H7 (cell line): ENCODE measurements around the gene SEC24D. TPM values are rescaled to one million over a fixed set of nuclear protein-coding genes. Genes with fewer than 3 reads are reported as not detected.
"Not testable (repeated sequence)": the region's sequence is repeated elsewhere in the genome, so short reads cannot be mapped to it uniquely, and the experiment has no call there.

Experiments used
- DNase-seq: peaks from one replicate; pipeline ENCODE4 v3.0.0; 2012
- H3K27me3 ChIP-seq: 2 replicates; pipeline ENCODE4 v1.6.0; 2011; ENCODE audit warnings: mild to moderate bottlenecking, low read length; ENCODE audit not compliant: control insufficient read depth, insufficient read depth
- H3K36me3 ChIP-seq: replicated peaks from 2 replicates; pipeline ENCODE4 v1.5.1; 2011; ENCODE audit warnings: low read length; ENCODE audit not compliant: control insufficient read depth, insufficient read depth
- H3K4me3 ChIP-seq: 2 replicates; pipeline ENCODE4 v1.5.1; 2011; ENCODE audit warnings: low read depth, mild to moderate bottlenecking, control low read depth, low read length, moderate library complexity; ENCODE audit not compliant: insufficient read depth
- total RNA-seq: library from RNA; depleted of rRNA; stranded (reverse); fragments of >200 nt; shearing (Covaris generic); gene quantifications from 2 replicates; pipeline ENCODE4 v1.2.3, GENCODE V29; 2014; rRNA removed

The SEC24D gene, protein sequence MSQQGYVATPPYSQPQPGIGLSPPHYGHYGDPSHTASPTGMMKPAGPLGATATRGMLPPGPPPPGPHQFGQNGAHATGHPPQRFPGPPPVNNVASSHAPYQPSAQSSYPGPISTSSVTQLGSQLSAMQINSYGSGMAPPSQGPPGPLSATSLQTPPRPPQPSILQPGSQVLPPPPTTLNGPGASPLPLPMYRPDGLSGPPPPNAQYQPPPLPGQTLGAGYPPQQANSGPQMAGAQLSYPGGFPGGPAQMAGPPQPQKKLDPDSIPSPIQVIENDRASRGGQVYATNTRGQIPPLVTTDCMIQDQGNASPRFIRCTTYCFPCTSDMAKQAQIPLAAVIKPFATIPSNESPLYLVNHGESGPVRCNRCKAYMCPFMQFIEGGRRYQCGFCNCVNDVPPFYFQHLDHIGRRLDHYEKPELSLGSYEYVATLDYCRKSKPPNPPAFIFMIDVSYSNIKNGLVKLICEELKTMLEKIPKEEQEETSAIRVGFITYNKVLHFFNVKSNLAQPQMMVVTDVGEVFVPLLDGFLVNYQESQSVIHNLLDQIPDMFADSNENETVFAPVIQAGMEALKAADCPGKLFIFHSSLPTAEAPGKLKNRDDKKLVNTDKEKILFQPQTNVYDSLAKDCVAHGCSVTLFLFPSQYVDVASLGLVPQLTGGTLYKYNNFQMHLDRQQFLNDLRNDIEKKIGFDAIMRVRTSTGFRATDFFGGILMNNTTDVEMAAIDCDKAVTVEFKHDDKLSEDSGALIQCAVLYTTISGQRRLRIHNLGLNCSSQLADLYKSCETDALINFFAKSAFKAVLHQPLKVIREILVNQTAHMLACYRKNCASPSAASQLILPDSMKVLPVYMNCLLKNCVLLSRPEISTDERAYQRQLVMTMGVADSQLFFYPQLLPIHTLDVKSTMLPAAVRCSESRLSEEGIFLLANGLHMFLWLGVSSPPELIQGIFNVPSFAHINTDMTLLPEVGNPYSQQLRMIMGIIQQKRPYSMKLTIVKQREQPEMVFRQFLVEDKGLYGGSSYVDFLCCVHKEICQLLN
- 39.4 and 42.8 TPM in 2 replicates for total RNA-seq

GRCh38 chr4:118835571-118836300, at the start of gene SEC24D:
Gene SEC24D, minus strand, starts transcription at chr4:118836126. Its CDS starts 2,430 bp downstream, at chr4:118833696.
- Histone ChIP-seq H3K36me3 (peaks cover 11% of the 10 kb centered on the region), H3K27me3 (no peaks in the 10 kb centered on the region), H3K4me3 (peak within 1 kb of the TSS; percentile 98)
- DNase-seq, result peak; percentile 98

DNA sequence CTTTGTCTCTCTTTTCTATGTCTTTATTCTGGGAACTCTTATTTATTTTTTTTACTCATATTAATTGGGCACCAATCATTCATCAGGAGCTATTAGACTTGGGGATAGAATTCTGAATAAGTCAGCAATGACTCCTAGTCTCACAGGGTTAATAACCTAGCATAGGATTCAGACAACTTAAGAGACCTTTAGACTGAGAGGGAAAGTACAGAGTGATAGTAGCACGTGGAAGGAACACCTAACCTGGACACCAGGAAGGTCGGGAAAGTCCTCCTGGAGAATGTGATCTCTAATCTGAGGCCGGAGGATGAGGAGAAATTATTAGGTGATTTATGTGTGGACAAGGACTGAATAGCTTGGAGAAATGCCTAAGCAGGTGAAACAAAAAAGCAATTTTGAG, 48.8 kb upstream of the SEC24D start:
- Histone ChIP-seq H3K36me3 (no peaks in the 10 kb centered on the region), H3K4me3 (no peak overlapping the region), H3K27me3 (peaks cover 2% of the 10 kb centered on the region)
- no peak for DNase-seq

DNA sequence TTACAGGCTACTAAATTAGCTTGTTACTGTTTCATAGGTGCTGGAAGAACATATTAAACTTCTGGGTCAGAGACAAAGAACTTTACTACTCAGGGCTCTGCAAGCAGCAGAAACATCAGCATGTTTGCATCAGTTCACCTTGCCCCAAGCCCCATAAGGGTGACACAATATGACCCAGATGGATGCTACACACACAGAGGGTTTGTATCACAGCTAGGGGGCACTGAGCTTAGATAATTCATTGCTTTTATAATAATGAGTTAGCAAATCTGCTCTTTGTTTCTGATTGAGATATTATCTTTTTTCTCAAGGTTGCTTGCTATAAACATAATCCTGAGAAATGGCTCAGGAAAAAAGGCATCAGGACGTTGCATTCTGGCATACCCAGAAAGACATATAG, 47.9 kb upstream of the SEC24D start:
- Histone ChIP-seq H3K4me3 (no peak overlapping the region), H3K27me3 (no peaks in the 10 kb centered on the region; the same call in 1 of the 2 replicates), H3K36me3 (no peaks in the 10 kb centered on the region)
- no peak for DNase-seq

DNA sequence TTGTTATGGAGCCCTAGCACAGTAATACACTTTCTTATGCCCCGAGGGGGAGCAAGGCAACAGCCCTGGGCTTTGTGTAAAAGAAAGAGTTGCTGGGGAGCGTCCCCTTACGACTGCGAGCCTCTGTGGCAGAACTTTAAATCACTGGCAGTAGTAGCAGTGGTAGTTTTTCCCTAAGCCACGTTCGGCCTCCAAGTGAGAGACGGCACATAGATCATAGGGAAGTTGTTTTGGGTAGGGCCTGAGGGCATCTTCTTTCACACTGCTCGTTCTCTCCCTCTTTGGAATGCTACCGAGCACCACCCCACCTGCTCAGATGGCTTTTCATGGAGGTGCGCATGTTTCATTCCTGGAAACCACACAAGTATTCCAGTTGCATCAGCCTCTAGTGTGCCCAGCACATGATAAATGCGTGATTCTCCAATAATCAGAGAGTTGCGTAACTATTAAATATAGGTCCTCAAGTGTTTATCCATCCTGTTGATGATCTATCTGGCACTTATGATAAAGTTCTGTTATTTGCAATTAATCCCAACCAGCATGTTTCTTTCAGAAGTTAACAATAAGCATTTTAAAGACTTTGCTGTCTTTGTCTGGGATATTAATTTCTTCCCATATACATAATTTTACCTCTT, 45.7 kb upstream of the SEC24D start:
- no peaks in the 10 kb centered on the region for H3K36me3 ChIP-seq
- peak; percentile 10 for DNase-seq

DNA sequence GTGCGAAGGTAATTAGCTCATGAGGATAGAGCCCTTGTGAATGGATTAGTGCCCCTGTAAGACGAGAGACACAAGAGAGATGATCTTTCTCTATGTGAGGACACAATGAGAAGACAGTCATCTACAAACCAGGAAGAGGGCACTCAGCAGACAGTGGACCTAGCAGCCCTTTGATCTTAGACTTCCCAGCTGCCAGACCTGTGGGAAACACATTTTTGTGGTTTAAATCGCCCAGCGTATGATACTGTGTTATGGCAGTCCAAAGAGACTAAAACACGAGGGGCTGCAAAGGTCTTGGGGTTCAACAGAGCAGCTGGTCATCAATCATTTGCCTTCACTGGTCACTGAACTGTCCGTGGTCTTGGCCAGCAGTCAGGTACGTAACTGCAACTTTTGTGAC, 43.5 kb upstream of the SEC24D start:
- Histone ChIP-seq H3K27me3 (no peaks in the 10 kb centered on the region), H3K36me3 (no peaks in the 10 kb centered on the region), H3K4me3 (no peak overlapping the region)
- no peak for DNase-seq

More for the DNA sequence above, 45.7 kb upstream of the SEC24D start:
- H3K27me3 ChIP-seq, result no peaks in the 10 kb centered on the region
- no peak overlapping the region for H3K4me3 ChIP-seq

DNA sequence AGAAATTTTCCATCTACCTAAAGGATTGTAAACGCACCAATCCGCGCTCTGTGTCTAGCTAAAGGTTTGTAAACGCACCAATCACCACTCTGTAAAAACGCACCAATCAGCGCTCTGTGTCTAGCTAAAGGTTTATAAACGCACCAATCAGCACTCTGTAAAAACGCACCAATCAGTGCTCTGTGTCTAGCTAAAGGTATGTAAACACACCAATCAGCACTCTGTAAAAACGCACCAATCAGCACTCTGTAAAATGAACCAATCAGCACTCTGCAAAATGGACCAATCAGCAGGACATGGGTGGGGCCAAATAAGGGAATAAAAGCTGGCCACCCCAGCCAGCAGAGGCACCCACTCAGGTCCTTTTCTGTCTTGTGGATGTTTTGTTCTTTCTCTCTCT, 42.6 kb upstream of the SEC24D start:
- not testable (repeated sequence) for H3K27me3 ChIP-seq, H3K4me3 ChIP-seq, H3K36me3 ChIP-seq, DNase-seq

- Histone ChIP-seq H3K36me3 (no peaks in the 10 kb centered on the region), H3K4me3 (no peak overlapping the region), H3K27me3 (no peaks in the 10 kb centered on the region)
- DNase-seq, result no peak
Measured at GRCh38 chr4:118877797-118878196, 41.9 kb upstream of the SEC24D start.

DNA sequence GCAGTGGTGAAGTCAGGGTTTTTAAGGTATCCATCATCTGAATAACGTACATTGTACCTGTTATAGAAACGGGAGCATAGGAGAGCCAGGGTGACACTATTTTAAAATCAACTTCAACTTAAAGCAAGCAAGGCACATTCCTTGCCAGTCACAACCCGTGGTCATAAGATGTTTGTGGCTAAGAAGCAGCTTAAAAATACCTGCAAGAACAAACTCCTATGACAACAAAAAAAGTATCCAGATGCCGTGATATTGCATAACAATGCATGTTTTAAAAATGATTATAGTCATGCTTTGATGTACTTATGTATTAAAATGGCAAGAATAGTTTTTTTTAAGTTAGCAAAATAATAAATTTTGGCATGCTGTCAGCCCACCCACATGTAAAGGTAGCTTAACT, 36.3 kb upstream of the SEC24D start:
- DNase-seq, result no peak
- Histone ChIP-seq H3K36me3 (no peaks in the 10 kb centered on the region), H3K27me3 (no peaks in the 10 kb centered on the region), H3K4me3 (no peak overlapping the region)

- no peaks in the 10 kb centered on the region for H3K27me3 ChIP-seq
Measured at GRCh38 chr4:118869808-118870342, 33.9 kb upstream of the SEC24D start.

GRCh38 chr4:118867311-118868067, 31.6 kb upstream of the SEC24D start:
- H3K4me3 ChIP-seq, result no peak overlapping the region
- DNase-seq, result no peak

More at GRCh38 chr4:118869808-118870342, 33.9 kb upstream of the SEC24D start:
- Histone ChIP-seq H3K4me3 (no peak overlapping the region), H3K36me3 (no peaks in the 10 kb centered on the region)
- DNase-seq, result no peak

DNA sequence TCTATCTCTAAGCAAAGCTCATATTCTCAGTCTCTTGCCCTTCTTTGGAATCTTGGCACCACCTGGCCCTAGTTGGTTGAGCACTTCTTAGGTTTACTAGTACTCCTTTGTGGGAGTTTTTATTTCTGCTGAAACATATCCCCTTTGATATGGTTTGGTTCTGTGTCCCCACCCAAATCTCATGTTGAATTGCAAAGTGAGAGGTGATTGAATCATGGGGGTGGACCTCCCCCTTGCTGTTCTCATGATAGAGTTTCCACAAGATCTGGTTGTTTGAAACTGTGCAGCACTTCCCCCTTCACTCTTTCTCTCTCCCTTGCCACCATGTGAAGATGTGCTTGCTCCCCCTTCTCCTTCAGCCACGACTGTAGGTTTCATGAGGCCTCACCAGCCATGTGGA, 30.5 kb upstream of the SEC24D start:
- H3K27me3 ChIP-seq, result no peaks in the 10 kb centered on the region
- no peak for DNase-seq
- H3K4me3 ChIP-seq, result no peak overlapping the region
- H3K36me3 ChIP-seq, result no peaks in the 10 kb centered on the region

More at GRCh38 chr4:118867311-118868067, 31.6 kb upstream of the SEC24D start:
- Histone ChIP-seq H3K27me3 (no peaks in the 10 kb centered on the region), H3K36me3 (no peaks in the 10 kb centered on the region)

- peak; percentile 48 for DNase-seq
- H3K36me3 ChIP-seq, result no peaks in the 10 kb centered on the region
Measured at GRCh38 chr4:118865091-118865708, 29.3 kb upstream of the SEC24D start.

DNA sequence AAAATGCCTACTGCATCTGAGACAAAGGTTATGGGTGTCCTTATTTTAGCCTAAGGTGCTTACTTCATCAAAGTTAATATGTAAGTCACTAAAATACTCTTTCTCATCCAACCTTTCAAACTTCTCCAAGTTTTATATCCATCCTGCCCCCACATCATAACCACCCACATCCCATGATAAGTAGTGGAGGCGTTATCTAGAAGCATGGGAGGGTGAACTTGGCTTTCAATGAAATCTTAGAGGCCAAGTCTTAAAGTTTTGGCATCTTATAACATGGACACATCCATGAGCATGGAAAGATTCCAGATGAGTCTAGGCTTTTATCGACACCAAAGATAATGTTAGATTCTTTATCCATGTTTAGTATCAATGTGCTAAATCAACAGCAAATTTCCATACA, 22.9 kb upstream of the SEC24D start:
- no peak overlapping the region for H3K4me3 ChIP-seq
- H3K36me3 ChIP-seq, result no peaks in the 10 kb centered on the region
- no peaks in the 10 kb centered on the region for H3K27me3 ChIP-seq
- no peak for DNase-seq

More at GRCh38 chr4:118865091-118865708, 29.3 kb upstream of the SEC24D start:
- H3K4me3 ChIP-seq, result no peak overlapping the region
- H3K27me3 ChIP-seq, result no peaks in the 10 kb centered on the region
